ENCODE data around the gene NEDD4. TPM values are rescaled to one million over a fixed set of nuclear protein-coding genes. Genes with fewer than 3 reads are reported as not detected.
"Not testable (repeated sequence)": the region's sequence is repeated elsewhere in the genome, so short reads cannot be mapped to it uniquely, and the experiment has no call there.

NEDD4 gene
- total RNA-seq, 1 experiment from 2014 or later, result 4.1 TPM

DNA sequence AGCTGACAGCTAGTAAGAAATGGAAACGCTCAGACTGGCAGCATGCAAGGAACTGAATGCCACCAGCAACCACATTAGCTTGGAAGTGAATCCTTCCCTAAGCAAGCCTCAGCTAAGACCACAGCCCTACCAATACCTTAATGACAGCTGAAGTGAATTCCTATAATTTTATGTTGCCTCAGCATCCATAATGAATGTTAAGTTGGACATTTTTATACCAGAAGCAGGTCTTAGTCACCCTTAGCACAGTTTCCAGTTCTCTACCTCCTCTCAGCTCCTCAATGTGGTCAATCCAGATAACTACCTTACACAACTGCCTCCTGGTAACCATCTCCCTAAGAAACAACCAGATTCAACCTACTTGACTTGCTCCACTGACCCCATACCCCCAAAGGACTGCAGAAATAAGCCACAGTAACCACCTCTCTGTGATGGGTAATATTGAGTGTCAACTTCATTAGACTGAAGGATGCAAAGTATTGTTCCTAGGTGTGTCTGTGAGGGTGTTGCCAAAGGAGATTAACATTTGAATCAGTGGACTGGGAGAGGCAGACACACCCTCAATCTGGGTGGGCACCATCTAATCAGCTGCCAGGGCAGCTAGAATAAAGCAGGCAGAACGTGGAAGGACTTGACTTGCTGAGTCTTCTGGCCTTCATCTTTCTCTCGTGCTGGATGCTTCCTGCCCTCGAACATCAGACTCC lies 33.5 kb downstream of the NEDD4 start:
- no peaks in the 10 kb centered on the region for H3K36me3 ChIP-seq (replicated peaks; ENCODE audit: control insufficient read depth, insufficient read depth, low read length)
- no peak overlapping the region for H3K4me3 ChIP-seq (ENCODE audit: insufficient read depth, low read depth, low read length)
- DNase-seq, result no peak
- H3K27me3 ChIP-seq (ENCODE audit: control insufficient read depth, insufficient read depth, low read length), result no peaks in the 10 kb centered on the region

DNA sequence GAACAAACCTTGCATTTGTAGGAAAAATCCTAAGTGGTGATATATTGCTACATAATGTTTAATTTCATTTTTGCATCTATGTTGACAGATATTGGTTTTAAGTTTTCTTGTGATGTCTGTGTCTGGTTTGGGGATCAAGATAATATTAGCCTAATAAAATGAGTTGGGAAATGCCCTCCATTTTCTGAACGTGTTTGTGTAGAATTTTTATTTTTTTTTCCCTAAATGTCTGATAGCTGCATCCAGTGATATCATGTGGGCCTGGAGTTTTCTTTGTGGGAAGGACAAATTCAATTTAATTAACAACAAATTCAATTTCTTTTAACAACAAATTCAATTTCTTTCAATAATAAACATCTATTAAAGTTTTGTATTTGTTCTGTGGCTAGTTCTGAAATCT lies 35.1 kb downstream of the NEDD4 start:
- no peaks in the 10 kb centered on the region for H3K36me3 ChIP-seq (replicated peaks; ENCODE audit: control insufficient read depth, insufficient read depth, low read length)
- no peaks in the 10 kb centered on the region for H3K27me3 ChIP-seq (ENCODE audit: control insufficient read depth, insufficient read depth, low read length)
- no peak for DNase-seq
- H3K4me3 ChIP-seq (ENCODE audit: insufficient read depth, low read depth, low read length), result no peak overlapping the region

DNA sequence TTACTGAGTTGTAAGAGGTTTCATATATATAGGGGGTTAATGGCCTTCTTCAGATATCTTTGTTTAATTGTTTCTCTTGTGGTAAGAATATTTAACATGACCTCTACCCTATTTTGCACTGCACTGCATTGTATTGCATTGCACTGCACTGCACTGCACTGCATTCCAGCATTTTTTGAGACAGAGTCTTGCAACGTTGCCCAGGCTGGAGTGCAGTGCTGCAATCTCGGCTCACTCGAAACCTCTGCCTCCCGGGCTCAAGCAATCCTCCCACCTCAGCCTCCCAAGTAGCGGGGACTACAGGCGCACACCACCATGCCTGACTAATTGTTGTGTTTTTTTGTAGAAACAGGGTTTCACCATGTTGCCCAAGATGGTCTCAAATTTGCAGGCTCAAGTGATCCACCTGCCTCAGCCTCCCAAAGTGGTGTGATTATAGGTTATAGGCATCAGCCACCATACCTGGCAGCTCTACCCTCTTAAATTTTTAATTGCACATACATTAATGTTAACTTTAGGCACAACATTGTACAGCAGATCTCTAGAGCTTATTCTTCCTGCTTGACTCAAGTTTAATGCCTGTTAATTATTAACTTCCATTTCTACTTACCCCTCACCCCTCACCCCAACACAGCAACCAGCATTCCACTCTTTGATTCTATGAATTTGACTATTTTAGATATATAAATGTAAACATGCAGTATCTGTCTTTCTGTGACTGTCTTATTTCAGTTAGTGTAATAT lies 38.4 kb downstream of the NEDD4 start:
- no peaks in the 10 kb centered on the region for H3K27me3 ChIP-seq (ENCODE audit: control insufficient read depth, insufficient read depth, low read length)
- H3K36me3 ChIP-seq (replicated peaks; ENCODE audit: control insufficient read depth, insufficient read depth, low read length), result no peaks in the 10 kb centered on the region
- no peak for DNase-seq
- H3K4me3 ChIP-seq (ENCODE audit: insufficient read depth, low read depth, low read length), result no peak overlapping the region

DNA sequence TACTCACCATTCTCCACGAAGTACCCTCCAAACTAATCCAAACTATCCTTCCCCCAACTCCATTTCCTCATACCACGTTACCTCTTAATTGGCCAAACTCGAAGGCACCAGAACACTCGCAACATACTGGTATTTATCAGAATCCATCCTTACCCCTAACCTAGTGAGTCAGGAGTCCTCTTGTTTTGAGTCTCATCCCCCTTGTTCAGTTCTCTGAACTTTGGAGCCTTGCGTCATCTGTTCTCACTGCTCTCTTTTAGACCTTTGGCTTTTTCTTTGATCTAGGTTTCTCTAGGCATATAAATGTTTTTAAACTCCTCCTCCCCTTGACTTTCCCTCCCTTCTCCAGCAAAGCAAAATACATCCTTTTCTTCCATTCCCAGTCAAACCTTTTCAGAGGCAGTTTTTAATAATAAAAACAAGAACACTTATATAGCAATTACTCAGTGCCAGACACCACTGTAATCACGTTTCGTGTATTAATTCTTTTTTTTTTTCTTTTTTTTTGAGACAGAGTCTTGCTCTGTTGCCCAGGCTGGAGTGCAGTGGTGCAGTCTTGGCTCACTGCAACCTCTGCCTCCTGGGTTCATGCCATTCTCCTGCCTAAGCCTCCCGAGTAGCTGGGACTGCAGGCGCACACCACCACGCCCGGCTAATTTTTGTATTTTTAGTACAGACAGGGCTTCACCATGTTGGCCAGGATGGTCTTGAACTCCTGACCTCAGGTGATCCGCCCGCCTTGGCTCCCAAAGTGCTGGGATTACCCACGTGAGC lies 40.7 kb downstream of the NEDD4 start:
- not testable (repeated sequence) for H3K27me3 ChIP-seq (ENCODE audit: control insufficient read depth, insufficient read depth, low read length); H3K4me3 ChIP-seq (ENCODE audit: insufficient read depth, low read depth, low read length); DNase-seq; H3K36me3 ChIP-seq (replicated peaks; ENCODE audit: control insufficient read depth, insufficient read depth, low read length)

DNA sequence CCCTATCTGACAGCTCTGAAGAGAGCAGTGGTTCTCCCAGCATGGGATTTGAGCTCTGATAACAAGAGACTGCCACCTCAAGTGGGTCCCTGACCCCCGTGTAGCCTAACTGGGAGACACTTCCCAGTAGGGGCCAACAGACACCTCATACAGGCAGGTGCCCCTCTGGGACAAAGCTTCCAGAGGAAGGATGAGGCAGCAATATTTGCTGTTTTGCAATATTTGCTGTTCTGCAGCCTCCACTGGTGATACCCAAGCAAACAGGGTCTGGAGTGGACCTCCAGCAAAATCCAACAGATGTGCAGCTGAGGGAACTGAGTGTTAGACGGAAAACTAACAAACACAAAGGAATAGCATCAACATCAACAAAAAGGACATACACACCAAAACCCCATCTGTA lies 48.8 kb downstream of the NEDD4 start:
- DNase-seq; H3K27me3 ChIP-seq (ENCODE audit: control insufficient read depth, insufficient read depth, low read length); H3K4me3 ChIP-seq (ENCODE audit: insufficient read depth, low read depth, low read length); H3K36me3 ChIP-seq (replicated peaks; ENCODE audit: control insufficient read depth, insufficient read depth, low read length): not testable (repeated sequence)

DNA sequence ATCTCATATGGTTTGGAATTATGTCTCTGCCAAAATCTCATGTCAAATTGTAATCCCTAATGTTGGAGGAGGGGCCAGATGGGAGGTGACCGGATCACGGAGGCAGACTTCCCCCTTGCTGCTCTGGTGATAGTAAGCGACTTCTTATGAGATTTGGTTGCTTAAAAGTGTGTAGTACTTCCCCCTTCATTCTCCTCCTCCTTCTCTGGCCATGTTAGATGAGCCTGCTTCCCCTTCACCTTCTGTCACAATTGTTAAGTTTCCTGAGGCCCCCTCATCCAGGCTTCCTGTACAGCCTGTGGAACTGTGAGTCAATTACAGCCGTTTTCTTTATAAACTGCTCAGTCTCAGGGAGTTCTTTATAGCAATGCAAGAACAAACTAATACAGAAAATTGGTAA lies 51.1 kb downstream of the NEDD4 start:
- Histone ChIP-seq H3K27me3 (ENCODE audit: control insufficient read depth, insufficient read depth, low read length) (no peaks in the 10 kb centered on the region), H3K36me3 (replicated peaks; ENCODE audit: control insufficient read depth, insufficient read depth, low read length) (no peaks in the 10 kb centered on the region), H3K4me3 (ENCODE audit: insufficient read depth, low read depth, low read length) (no peak overlapping the region)
- DNase-seq, result no peak

DNA sequence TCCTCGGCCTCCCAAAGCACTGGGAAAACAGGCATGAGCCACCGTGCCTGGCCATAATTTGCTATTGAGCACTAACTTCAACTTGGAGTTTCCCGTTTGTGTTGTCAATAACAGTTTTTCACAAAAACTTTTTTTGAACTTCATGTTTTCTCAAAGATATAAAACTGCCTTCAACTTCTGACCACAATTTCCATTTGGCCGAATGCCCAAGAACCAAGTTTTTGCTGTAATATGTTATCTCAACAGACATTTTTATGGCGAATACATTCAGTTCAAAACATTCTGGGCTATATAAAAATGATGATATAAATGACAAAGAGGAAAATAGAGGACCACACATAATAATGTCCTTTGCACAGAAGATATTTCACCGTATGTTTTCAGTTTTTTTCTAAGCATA lies 56.4 kb downstream of the NEDD4 start:
- no peaks in the 10 kb centered on the region for H3K27me3 ChIP-seq (ENCODE audit: control insufficient read depth, insufficient read depth, low read length)
- H3K4me3 ChIP-seq (ENCODE audit: insufficient read depth, low read depth, low read length), result no peak overlapping the region
- H3K36me3 ChIP-seq (replicated peaks; ENCODE audit: control insufficient read depth, insufficient read depth, low read length), result no peaks in the 10 kb centered on the region
- DNase-seq, result no peak

DNA sequence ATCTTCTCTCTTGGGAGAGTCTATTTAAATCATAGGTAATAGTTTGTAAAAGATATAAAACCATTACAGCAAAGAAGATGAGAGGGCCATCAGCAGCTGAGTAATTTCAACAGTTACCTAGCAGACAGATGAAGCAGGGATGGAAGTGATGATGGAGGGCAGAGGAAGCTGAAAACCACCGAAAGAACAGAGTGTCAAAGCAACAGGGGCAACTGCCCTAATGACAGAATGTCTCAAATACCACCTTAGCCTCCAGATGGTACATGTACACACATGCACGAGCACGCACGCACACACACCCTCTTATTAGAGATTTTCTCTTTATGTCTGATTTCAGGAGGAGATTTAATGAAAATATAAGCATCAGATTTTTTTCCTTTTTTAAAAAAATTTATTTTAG lies 64.5 kb downstream of the NEDD4 start:
- Histone ChIP-seq H3K4me3 (ENCODE audit: insufficient read depth, low read depth, low read length) (no peak overlapping the region), H3K27me3 (ENCODE audit: control insufficient read depth, insufficient read depth, low read length) (no peaks in the 10 kb centered on the region), H3K36me3 (replicated peaks; ENCODE audit: control insufficient read depth, insufficient read depth, low read length) (no peaks in the 10 kb centered on the region)
- no peak for DNase-seq

DNA sequence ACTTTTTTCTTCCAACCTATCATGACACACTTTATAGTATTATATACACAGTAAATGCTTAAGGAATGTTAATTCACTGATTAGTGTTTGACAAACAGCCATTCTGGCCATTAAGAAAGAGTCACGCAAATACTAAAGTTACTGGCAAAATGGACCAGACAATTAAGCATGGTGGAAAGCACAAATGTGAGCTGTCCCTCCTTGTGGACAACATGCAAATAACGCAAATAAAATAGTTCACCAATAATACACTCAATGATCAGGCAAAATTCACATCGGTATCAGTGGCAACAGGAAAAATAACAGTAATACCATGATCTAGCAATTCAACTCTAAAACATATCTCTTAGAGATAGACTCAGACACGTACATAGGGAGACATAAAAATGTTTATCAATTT lies 71.7 kb downstream of the NEDD4 start:
- no peak for DNase-seq
- H3K27me3 ChIP-seq (ENCODE audit: control insufficient read depth, insufficient read depth, low read length), result no peaks in the 10 kb centered on the region
- H3K4me3 ChIP-seq (ENCODE audit: insufficient read depth, low read depth, low read length), result no peak overlapping the region
- H3K36me3 ChIP-seq (replicated peaks; ENCODE audit: control insufficient read depth, insufficient read depth, low read length), result no peaks in the 10 kb centered on the region

DNA sequence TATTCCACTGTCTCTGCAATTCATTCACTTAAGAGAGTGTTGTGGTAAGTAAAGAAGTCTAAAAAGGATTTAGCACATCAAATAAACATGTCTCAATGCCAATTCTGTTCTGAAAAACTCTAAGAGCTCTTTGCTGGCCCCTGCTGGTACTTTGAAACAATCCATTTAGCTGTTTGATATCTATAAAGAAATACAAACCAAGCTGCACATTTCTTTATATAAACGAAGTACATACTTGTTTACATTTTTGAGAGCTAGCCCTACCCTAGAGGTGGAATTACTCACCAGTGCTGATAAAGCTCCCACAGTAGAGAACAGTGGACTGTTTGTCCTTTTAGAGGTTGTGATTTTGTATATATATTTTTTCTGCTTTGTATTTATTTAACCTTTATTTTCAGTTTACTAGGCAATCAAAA lies 75.5 kb downstream of the NEDD4 start:
- Histone ChIP-seq H3K27me3 (ENCODE audit: control insufficient read depth, insufficient read depth, low read length) (no peaks in the 10 kb centered on the region), H3K36me3 (replicated peaks; ENCODE audit: control insufficient read depth, insufficient read depth, low read length) (no peaks in the 10 kb centered on the region), H3K4me3 (ENCODE audit: insufficient read depth, low read depth, low read length) (no peak overlapping the region)
- no peak for DNase-seq

DNA sequence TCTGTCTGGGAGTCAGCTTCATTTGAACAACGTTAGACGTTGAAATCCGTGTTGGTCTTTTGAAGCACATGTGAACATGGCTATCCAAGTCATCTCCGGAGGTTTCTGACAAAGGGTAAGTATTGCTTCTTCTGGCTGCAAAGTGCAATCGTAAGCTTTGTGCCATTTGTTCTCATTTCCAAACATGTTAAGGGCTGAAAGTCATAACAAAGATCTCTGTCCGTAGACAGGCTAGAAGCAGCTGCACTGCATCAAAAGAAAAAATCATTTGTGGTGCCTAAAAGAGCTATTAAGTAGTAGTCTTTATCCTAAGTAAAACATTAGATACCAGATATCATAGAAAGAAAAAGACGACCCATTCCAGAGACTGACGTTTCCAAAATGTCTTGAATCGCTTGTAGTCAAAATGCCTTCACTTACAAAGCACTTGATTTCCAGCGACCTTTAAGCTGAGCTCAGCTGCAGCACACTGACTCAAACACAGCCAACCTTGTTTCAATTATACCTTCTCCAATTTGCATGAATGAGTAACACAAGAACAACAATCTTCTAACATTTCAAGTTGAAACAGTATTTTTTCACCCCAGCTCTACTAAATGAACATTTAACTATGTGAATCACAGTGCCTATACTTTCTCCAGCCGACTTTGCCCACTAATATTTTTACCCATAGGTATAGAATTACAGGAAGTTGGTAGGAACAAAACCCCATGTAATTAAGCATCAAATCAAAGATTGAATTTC lies 76.6 kb downstream of the NEDD4 start:
- H3K36me3 ChIP-seq (replicated peaks; ENCODE audit: control insufficient read depth, insufficient read depth, low read length), result no peaks in the 10 kb centered on the region
- H3K4me3 ChIP-seq (ENCODE audit: insufficient read depth, low read depth, low read length), result no peak overlapping the region
- DNase-seq, result no peak
- no peaks in the 10 kb centered on the region for H3K27me3 ChIP-seq (ENCODE audit: control insufficient read depth, insufficient read depth, low read length)

DNA sequence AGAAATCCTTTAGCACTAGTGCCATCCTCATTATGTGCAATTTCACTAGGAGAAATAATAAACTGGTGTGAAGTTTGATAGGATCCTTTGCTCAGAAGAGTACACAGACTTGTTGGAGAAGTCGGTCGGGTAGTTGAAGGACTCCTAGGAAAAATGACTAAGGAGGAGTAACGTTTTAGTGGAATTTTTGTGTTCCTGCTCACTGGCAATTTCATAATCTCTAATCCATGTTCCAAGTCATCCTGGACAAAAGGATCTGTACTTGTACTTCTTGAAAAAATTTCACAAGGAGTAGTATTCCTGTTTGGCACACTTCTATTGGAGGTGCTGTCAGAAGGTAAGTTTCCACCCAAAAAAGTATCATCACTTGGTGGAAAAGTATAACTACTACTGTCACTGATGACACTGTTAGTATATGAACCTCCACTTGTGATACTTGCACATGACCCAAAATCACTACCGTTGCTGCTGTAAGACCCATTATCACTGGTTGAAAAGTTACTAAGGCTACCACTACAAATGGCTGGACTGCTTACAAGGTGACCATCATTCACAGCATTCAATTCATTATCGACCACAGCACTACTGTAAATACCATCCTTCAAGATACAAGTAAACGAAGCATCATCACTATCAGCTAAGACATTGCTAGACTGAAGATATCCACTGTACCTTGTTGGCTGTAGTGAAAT lies 77.4 kb downstream of the NEDD4 start:
- no peak overlapping the region for H3K4me3 ChIP-seq (ENCODE audit: insufficient read depth, low read depth, low read length)
- no peak for DNase-seq

DNA sequence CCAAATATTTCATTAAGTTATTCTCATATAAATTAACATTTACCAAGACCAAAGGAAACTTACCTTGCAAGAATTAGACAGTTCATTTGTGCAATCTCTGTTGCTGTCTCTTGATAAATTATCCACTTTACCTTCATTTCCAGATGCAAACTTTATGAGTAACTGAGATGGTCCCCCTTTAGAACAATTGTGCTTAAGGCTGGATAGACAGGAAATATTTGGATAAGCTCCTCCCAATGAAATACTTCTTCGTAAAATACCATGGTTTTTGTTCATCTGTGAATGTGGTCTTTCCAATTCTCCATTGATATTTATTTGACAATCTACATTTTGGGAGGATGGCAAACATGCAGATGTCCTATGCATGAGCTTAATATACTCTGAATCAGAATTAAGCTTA lies 78.2 kb downstream of the NEDD4 start:
- H3K27me3 ChIP-seq (ENCODE audit: control insufficient read depth, insufficient read depth, low read length), result no peaks in the 10 kb centered on the region
- no peak overlapping the region for H3K4me3 ChIP-seq (ENCODE audit: insufficient read depth, low read depth, low read length)
- no peaks in the 10 kb centered on the region for H3K36me3 ChIP-seq (replicated peaks; ENCODE audit: control insufficient read depth, insufficient read depth, low read length)
- DNase-seq, result no peak

More for the DNA sequence above, 77.4 kb downstream of the NEDD4 start:
- Histone ChIP-seq H3K27me3 (ENCODE audit: control insufficient read depth, insufficient read depth, low read length) (no peaks in the 10 kb centered on the region), H3K36me3 (replicated peaks; ENCODE audit: control insufficient read depth, insufficient read depth, low read length) (no peaks in the 10 kb centered on the region)

DNA sequence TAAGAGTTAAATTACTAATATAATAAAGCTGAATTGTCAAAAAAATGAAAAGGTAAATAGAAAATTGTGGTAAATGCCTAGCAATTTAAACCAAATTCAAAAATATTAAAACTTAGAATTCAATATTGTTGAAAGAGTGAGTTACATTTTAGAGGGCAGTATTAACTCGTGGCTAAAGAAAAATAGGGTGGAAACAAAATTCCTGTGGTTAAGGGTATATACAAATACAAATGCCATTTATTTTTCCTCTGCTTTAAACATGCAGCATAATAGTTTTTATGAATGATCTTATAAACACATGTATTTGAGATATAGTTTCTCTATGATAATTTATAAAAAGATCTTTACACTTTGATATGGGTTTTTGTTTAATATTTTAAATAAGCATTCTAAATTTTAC lies 79.0 kb downstream of the NEDD4 start:
- DNase-seq, result no peak
- Histone ChIP-seq H3K27me3 (ENCODE audit: control insufficient read depth, insufficient read depth, low read length) (no peaks in the 10 kb centered on the region), H3K4me3 (ENCODE audit: insufficient read depth, low read depth, low read length) (no peak overlapping the region), H3K36me3 (replicated peaks; ENCODE audit: control insufficient read depth, insufficient read depth, low read length) (no peaks in the 10 kb centered on the region)

Measured in H7 (cell line).